Caco-2 (cell line): ENCODE measurements around the gene MYADML2. TPM values are rescaled to one million over a fixed set of nuclear protein-coding genes. Genes with fewer than 3 reads are reported as not detected.

Source experiments
- BruUV-seq: library from RNA; stranded (reverse); fragments of 400-500 nt; replicated peaks from 2 replicates; lab custom pipeline; 2021; lab: Mats Ljungman, UMichigan
- CTCF ChIA-PET: fragments of 300-600 bp; sonication (Branson Sonifier 250); formaldehyde crosslinking; loops from one replicate; lab custom pipeline; 2022; ENCODE audit warnings: antibody characterized with exemption; lab: Charles Lee
- POLR2A ChIA-PET: fragments of 300-600 bp; sonication (Branson Sonifier 250); formaldehyde crosslinking; loops from one replicate; lab custom pipeline; 2022; ENCODE audit warnings: antibody characterized with exemption; lab: Charles Lee
- DNase-seq, 2 experiments: peaks; one replicate each; pipeline versions ENCODE4 v3.0.0 to v3.0.0-alpha.2; 2020 to 2022
- H3K27me3 ChIP-seq: replicated peaks from 2 replicates; pipeline ENCODE4 v1.6.0; 2011; ENCODE audit warnings: low read length; ENCODE audit not compliant: control insufficient read depth, insufficient read depth
- H3K36me3 ChIP-seq: 2 replicates; pipeline ENCODE4 v1.5.1; 2011; ENCODE audit warnings: low read length; ENCODE audit not compliant: control insufficient read depth, insufficient read depth
- H3K4me1 ChIP-seq: fragments of 250-450 bp; sonication (Bioruptor Pico); 2 replicates; pipeline ENCODE4 v1.5.1; 2020; ENCODE audit warnings: mild to moderate bottlenecking
- H3K4me3 ChIP-seq: 2 replicates; pipeline ENCODE4 v1.5.1; 2011; ENCODE audit warnings: low read depth, mild to moderate bottlenecking, control low read depth, low read length
- H3K9me3 ChIP-seq: fragments of 250-450 bp; sonication (Bioruptor Pico); 2 replicates; pipeline ENCODE4 v1.5.1; 2020; ENCODE audit warnings: mild to moderate bottlenecking, moderate library complexity
- H3K27ac Mint-ChIP-seq: one replicate; pipeline ENCODE4 v1.8.0; 2022; ENCODE audit warnings: mixed read lengths; ENCODE audit not compliant: unreplicated experiment
- H3K27me3 Mint-ChIP-seq: one replicate; pipeline ENCODE4 v1.8.0; 2022; ENCODE audit warnings: mixed read lengths; ENCODE audit not compliant: insufficient read depth, unreplicated experiment
- H3K36me3 Mint-ChIP-seq: one replicate; pipeline ENCODE4 v1.8.0; 2022; ENCODE audit warnings: mild to moderate bottlenecking, mixed read lengths; ENCODE audit not compliant: insufficient read depth, unreplicated experiment
- H3K4me1 Mint-ChIP-seq: one replicate; pipeline ENCODE4 v1.8.0; 2022; ENCODE audit warnings: low read depth, mixed read lengths; ENCODE audit not compliant: unreplicated experiment
- H3K4me3 Mint-ChIP-seq: one replicate; pipeline ENCODE4 v1.8.0; 2022; ENCODE audit warnings: mild to moderate bottlenecking, moderate library complexity, mixed read lengths; ENCODE audit not compliant: unreplicated experiment
- H3K9me3 Mint-ChIP-seq: one replicate; pipeline ENCODE4 v1.8.0; 2022; ENCODE audit warnings: mixed read lengths; ENCODE audit not compliant: unreplicated experiment
- CTCF ChIP-seq, 2 experiments: fragments of 200-600 bp in 1 of 2; IDR thresholded peaks; 1 replicate in 1 of 2; 2 replicates in 1 of 2; pipeline versions ENCODE4 v1.5.1 to v1.8.0; 2011 to 2022; ENCODE audit warnings: antibody characterized with exemption in 1 of 2, control low read depth in 1 of 2, inconsistent platforms in 1 of 2, low read depth in 1 of 2, low read length in 1 of 2, mild to moderate bottlenecking in 1 of 2, moderate library complexity in 1 of 2; ENCODE audit not compliant: insufficient read depth in 1 of 2, severe bottlenecking in 1 of 2, unreplicated experiment in 1 of 2
- intact Hi-C: fragments of 100-400 bp; cut with micrococcal nuclease; formaldehyde crosslinking; loops from one replicate; pipeline ENCODE4 v1.10.0; 2022; ENCODE audit not compliant: unreplicated experiment
- total RNA-seq: library from RNA; stranded (reverse); gene quantifications from 2 replicates; pipeline ENCODE4 v1.2.3, GENCODE V29; 2022

Gene MYADML2
- total RNA-seq, 1 experiment from 2014 or later = not detected

DNA sequence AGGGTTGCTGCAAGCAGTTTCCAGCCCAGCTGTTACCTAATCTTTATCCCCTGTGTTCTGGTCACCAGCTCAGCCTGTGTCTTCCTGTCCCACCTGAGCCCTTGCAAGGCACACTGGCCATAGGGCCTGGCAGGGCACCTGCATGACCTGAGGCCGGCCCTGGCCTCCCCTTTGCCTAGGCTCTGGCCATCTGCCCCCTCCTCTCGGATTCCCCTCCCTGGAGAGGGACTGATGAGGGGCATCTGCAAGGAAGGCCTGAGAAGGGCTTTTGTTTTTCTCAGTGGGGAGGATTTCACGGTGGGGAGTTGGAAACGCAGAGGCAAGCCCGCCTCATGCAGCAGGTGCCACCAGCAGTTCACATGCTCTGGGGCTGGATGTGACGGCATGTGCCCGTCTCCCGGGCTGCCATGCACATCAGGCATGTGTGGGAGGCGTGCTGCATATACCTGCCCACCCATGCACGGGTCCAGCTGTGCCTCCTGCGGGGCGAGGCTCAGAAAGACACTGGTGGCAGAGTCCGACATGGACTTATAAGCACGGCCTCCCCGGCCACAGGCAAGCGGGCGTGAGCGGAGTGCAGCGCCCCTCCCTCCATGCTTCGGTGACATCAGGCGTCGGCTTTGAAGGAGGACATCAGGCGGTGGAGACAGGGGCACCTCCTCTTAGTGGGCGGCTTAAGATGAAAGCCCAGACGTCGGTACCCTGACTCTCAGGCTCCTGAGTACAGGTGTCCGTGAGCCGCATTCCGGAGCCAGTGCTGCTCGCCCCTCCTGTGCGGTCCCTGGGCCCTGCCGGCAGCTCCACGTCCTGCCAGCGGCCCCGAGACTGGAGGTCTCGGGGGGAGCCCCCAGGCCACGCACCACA lies 46.9 kb upstream of the MYADML2 start:
- no TSS peak for BruUV-seq
- no peaks in the 10 kb centered on the region for H3K9me3 ChIP-seq
- H3K4me1 ChIP-seq = peaks cover 18% of the 10 kb centered on the region; the same call in 1 of the 2 replicates
- H3K4me3 ChIP-seq = no peak overlapping the region
- H3K27me3 ChIP-seq = no peaks in the 10 kb centered on the region
- no peaks in the 10 kb centered on the region for H3K27me3 Mint-ChIP-seq
- H3K36me3 Mint-ChIP-seq = peaks cover 18% of the 10 kb centered on the region
- intact Hi-C loops = no loop called here
- H3K27ac Mint-ChIP-seq = no peak overlapping the region
- ChIA-PET CTCF (no interaction called here), POLR2A (no interaction called here)
- no peak for TF ChIP-seq CTCF (IDR thresholded peaks at IDR 0.05; ENCODE audit: insufficient read depth in 1 of 2, low read depth in 1 of 2, low read length in 1 of 2, severe bottlenecking in 1 of 2, unreplicated experiment in 1 of 2)
- H3K9me3 Mint-ChIP-seq = no peaks in the 10 kb centered on the region
- H3K4me3 Mint-ChIP-seq = no peak overlapping the region
- peaks cover 6% of the 10 kb centered on the region for H3K4me1 Mint-ChIP-seq
- H3K36me3 ChIP-seq = no peaks in the 10 kb centered on the region
- no peak for DNase-seq

GRCh38 chr17:81992306-81993102 lies 45.5 kb upstream of the MYADML2 start:
- Histone ChIP-seq H3K9me3 (no peaks in the 10 kb centered on the region), H3K27me3 (no peaks in the 10 kb centered on the region), H3K36me3 (no peaks in the 10 kb centered on the region), H3K4me1 (peaks cover 18% of the 10 kb centered on the region; the same call in 1 of the 2 replicates), H3K4me3 (no peak overlapping the region)
- H3K27ac Mint-ChIP-seq = peak overlapping the region; percentile 56
- H3K36me3 Mint-ChIP-seq = peaks cover 21% of the 10 kb centered on the region
- ChIA-PET CTCF (no interaction called here), POLR2A (no interaction called here)
- no peak overlapping the region for H3K4me3 Mint-ChIP-seq
- TF ChIP-seq CTCF (IDR thresholded peaks at IDR 0.05; ENCODE audit: insufficient read depth in 1 of 2, low read depth in 1 of 2, low read length in 1 of 2, severe bottlenecking in 1 of 2, unreplicated experiment in 1 of 2) = no peak
- no peak for DNase-seq
- no peaks in the 10 kb centered on the region for H3K27me3 Mint-ChIP-seq
- no TSS peak for BruUV-seq
- peaks cover 6% of the 10 kb centered on the region for H3K4me1 Mint-ChIP-seq
- no peaks in the 10 kb centered on the region for H3K9me3 Mint-ChIP-seq
- intact Hi-C loops = no loop called here

DNA sequence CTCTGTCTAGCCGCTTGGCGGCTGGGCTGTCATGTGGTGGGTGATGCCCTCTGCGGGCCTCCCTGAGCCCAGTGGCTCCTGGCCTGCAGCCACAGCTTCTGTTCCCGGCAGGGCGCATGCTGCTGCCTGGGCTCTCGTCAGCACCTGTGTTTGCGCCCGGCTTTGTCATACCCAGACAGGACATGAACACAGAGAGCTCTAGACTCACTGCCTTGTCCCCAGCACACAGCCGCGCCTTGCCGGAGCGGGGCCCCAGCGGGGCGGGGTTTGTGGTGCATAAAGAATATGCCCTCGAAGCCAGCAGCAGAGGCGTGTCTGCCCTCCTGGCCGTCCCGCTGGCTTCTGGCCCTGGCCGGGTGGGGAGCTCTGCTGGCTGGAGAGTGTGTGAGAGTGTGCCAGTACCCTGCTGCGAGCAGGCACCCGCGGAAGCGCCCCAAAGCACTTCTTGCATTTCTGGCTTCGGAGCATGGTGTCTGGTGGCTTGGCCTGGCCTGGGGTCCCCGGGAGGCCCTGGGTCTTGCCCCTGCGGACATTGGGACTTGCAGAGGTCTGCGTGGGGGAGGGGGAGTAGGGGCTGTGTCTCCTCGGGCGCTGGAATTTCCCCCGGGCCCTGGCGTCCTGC lies 44.8 kb upstream of the MYADML2 start:
- Histone ChIP-seq H3K36me3 (no peaks in the 10 kb centered on the region), H3K4me3 (no peak overlapping the region), H3K27me3 (no peaks in the 10 kb centered on the region), H3K4me1 (peaks cover 18% of the 10 kb centered on the region; the same call in 1 of the 2 replicates), H3K9me3 (no peaks in the 10 kb centered on the region)
- peak; percentile 41 to 71 for DNase-seq
- Mint-ChIP-seq H3K4me3 (no peak overlapping the region), H3K27ac (peak overlapping the region; percentile 56), H3K9me3 (no peaks in the 10 kb centered on the region), H3K4me1 (peaks cover 6% of the 10 kb centered on the region), H3K36me3 (peaks cover 26% of the 10 kb centered on the region), H3K27me3 (no peaks in the 10 kb centered on the region)
- BruUV-seq = no TSS peak
- intact Hi-C loops = no loop called here
- ChIA-PET POLR2A (no interaction called here), CTCF (interaction anchor here (0.5 to 1.0 kb wide), 2 partner anchors 18 to 32 kb away, joined by 5 to 8 read pairs; no protein-coding TSS in a partner anchor)
- no peak for TF ChIP-seq CTCF (IDR thresholded peaks at IDR 0.05; ENCODE audit: insufficient read depth in 1 of 2, low read depth in 1 of 2, low read length in 1 of 2, severe bottlenecking in 1 of 2, unreplicated experiment in 1 of 2)
